H9 (cell line): ENCODE measurements around the gene SEC23A. TPM values are rescaled to one million over a fixed set of nuclear protein-coding genes. Genes with fewer than 3 reads are reported as not detected.

ENCODE experiments used
- DNase-seq: peaks from one replicate; pipeline ENCODE4 v3.0.0-alpha.2; 2017
- H2AFZ ChIP-seq: one replicate; pipeline ENCODE4 v1.6.1; 2013; ENCODE audit warnings: mild to moderate bottlenecking, low read length, control low read depth, moderate library complexity
- H2AK5ac ChIP-seq: 2 replicates; pipeline ENCODE4 v1.6.1; 2013; ENCODE audit warnings: low read length, control low read depth, mixed read lengths; ENCODE audit not compliant: insufficient read length
- H2BK120ac ChIP-seq: one replicate; pipeline ENCODE4 v1.6.1; 2013; ENCODE audit warnings: low read depth, mild to moderate bottlenecking, low read length, control low read depth, inconsistent platforms; ENCODE audit not compliant: poor library complexity, severe bottlenecking
- H2BK12ac ChIP-seq: 2 replicates; pipeline ENCODE4 v1.6.1; 2013; ENCODE audit warnings: low read length, control low read depth, mixed read lengths, low read depth; ENCODE audit not compliant: insufficient read length
- H2BK15ac ChIP-seq: 2 replicates; pipeline ENCODE4 v1.6.1; 2013; ENCODE audit warnings: low read depth, low read length, control low read depth
- H2BK20ac ChIP-seq: one replicate; pipeline ENCODE4 v1.6.1; 2013; ENCODE audit warnings: low read depth, mild to moderate bottlenecking, low read length, control low read depth, inconsistent platforms; ENCODE audit not compliant: poor library complexity, severe bottlenecking
- H2BK5ac ChIP-seq: 2 replicates; pipeline ENCODE4 v1.6.1; 2013; ENCODE audit warnings: low read length, control low read depth, mixed read lengths; ENCODE audit not compliant: insufficient read length
- H3K14ac ChIP-seq: 2 replicates; pipeline ENCODE4 v1.6.1; 2013; ENCODE audit warnings: low read length, control low read depth; ENCODE audit not compliant: insufficient read depth
- H3K18ac ChIP-seq: 2 replicates; pipeline ENCODE4 v1.6.1; 2013; ENCODE audit warnings: low read depth, mild to moderate bottlenecking, mixed read lengths, low read length, control low read depth; ENCODE audit not compliant: insufficient read length
- H3K23ac ChIP-seq: 2 replicates; pipeline ENCODE4 v1.6.1; 2013; ENCODE audit warnings: low read length, control low read depth, mixed read lengths, low read depth; ENCODE audit not compliant: insufficient read length
- H3K23me2 ChIP-seq: 2 replicates; pipeline ENCODE4 v1.6.1; 2013; ENCODE audit warnings: low read depth, mild to moderate bottlenecking, mixed read lengths, low read length, control low read depth; ENCODE audit not compliant: insufficient read length, poor library complexity, severe bottlenecking
- H3K27ac ChIP-seq: 2 replicates; pipeline ENCODE4 v1.5.1; 2013; ENCODE audit warnings: low read length, control low read depth, mixed read lengths, low read depth; ENCODE audit not compliant: insufficient read length
- H3K27me3 ChIP-seq: 2 replicates; pipeline ENCODE4 v1.6.1; 2013; ENCODE audit warnings: low read length, control low read depth, inconsistent platforms; ENCODE audit not compliant: insufficient read depth
- H3K4ac ChIP-seq: 2 replicates; pipeline ENCODE4 v1.6.1; 2013; ENCODE audit warnings: low read depth, mild to moderate bottlenecking, control low read depth, inconsistent platforms, low read length, moderate library complexity
- H3K4me1 ChIP-seq: 2 replicates; pipeline ENCODE4 v1.6.1; 2013; ENCODE audit warnings: low read length, control low read depth, inconsistent platforms; ENCODE audit not compliant: insufficient read depth
- H3K4me2 ChIP-seq: 2 replicates; pipeline ENCODE4 v1.6.1; 2013; ENCODE audit warnings: low read length, control low read depth, mixed read lengths; ENCODE audit not compliant: insufficient read length, insufficient read depth
- H3K56ac ChIP-seq: 2 replicates; pipeline ENCODE4 v1.6.1; 2013; ENCODE audit warnings: low read depth, mild to moderate bottlenecking, mixed read lengths, low read length, control low read depth; ENCODE audit not compliant: insufficient read length
- H3K79me1 ChIP-seq: 2 replicates; pipeline ENCODE4 v1.6.1; 2013; ENCODE audit warnings: low read depth, mild to moderate bottlenecking, moderate library complexity, low read length, control low read depth, inconsistent platforms; ENCODE audit not compliant: insufficient read depth, poor library complexity, severe bottlenecking
- H3K79me2 ChIP-seq: 2 replicates; pipeline ENCODE4 v1.6.1; 2013; ENCODE audit warnings: low read length, control low read depth, inconsistent platforms; ENCODE audit not compliant: insufficient read depth
- H3K9ac ChIP-seq: 2 replicates; pipeline ENCODE4 v1.6.1; 2013; ENCODE audit warnings: low read length, control low read depth, mixed read lengths; ENCODE audit not compliant: insufficient read length; ENCODE audit errors: extremely low read depth
- H3K9me3 ChIP-seq: one replicate; pipeline ENCODE4 v1.6.1; 2013; ENCODE audit warnings: low read depth, low read length, inconsistent platforms; ENCODE audit not compliant: control insufficient read depth
- H3T11ph ChIP-seq: one replicate; pipeline ENCODE4 v1.6.1; 2013; ENCODE audit warnings: mild to moderate bottlenecking, low read length, control low read depth, inconsistent platforms
- H4K20me1 ChIP-seq: one replicate; pipeline ENCODE4 v1.6.1; 2013; ENCODE audit not compliant: control insufficient read depth, insufficient read length, insufficient read depth
- H4K5ac ChIP-seq: 2 replicates; pipeline ENCODE4 v1.6.1; 2013; ENCODE audit warnings: low read depth, mild to moderate bottlenecking, mixed read lengths, low read length, control low read depth; ENCODE audit not compliant: insufficient read length
- H4K8ac ChIP-seq: replicated peaks from 2 replicates; pipeline ENCODE4 v1.6.1; 2013; ENCODE audit warnings: low read length, control low read depth, mixed read lengths, low read depth; ENCODE audit not compliant: insufficient read length
- H4K91ac ChIP-seq: 2 replicates; pipeline ENCODE4 v1.6.1; 2013; ENCODE audit warnings: low read depth, mild to moderate bottlenecking, moderate library complexity, mixed read lengths, low read length, control low read depth; ENCODE audit not compliant: insufficient read length
- H3K27ac Mint-ChIP-seq, 3 experiments: 2 replicates in 2 of 3; 3 replicates in 1 of 3; pipeline ENCODE4 v1.8.0; 2020 to 2021; ENCODE audit warnings: mixed read lengths in 3 of 3, mild to moderate bottlenecking in 1 of 3, moderate library complexity in 1 of 3
- H3K27me3 Mint-ChIP-seq: 2 replicates; pipeline ENCODE4 v1.8.0; 2021; ENCODE audit warnings: low read depth, mild to moderate bottlenecking, moderate library complexity, mixed read lengths
- H3K36me3 Mint-ChIP-seq, 3 experiments: 2 replicates in 2 of 3; 3 replicates in 1 of 3; pipeline ENCODE4 v1.8.0; 2020 to 2021; ENCODE audit warnings: low read depth in 3 of 3, mixed read lengths in 3 of 3; ENCODE audit not compliant: insufficient read depth in 1 of 3
- H3K4me1 Mint-ChIP-seq, 2 experiments: 2 replicates each; pipeline ENCODE4 v1.8.0; 2020; ENCODE audit warnings: mixed read lengths in 2 of 2
- H3K4me3 Mint-ChIP-seq, 2 experiments: 2 replicates in 1 of 2; 3 replicates in 1 of 2; pipeline ENCODE4 v1.8.0; 2020 to 2021; ENCODE audit warnings: mild to moderate bottlenecking in 2 of 2, mixed read lengths in 2 of 2, moderate library complexity in 1 of 2
- H3K9me3 Mint-ChIP-seq, 2 experiments: 2 replicates in 1 of 2; 3 replicates in 1 of 2; pipeline ENCODE4 v1.8.0; 2020; ENCODE audit warnings: mild to moderate bottlenecking in 2 of 2, mixed read lengths in 2 of 2, moderate library complexity in 1 of 2
- CTCF ChIP-seq: fragments of 200-600 bp; sonication (generic); conservative IDR thresholded peaks from 3 replicates; pipeline ENCODE4 v1.8.0; 2021; ENCODE audit warnings: antibody characterized with exemption, mild to moderate bottlenecking
- WGBS: extraction: QIAGEN DNeasy Blood & Tissue Kit; methylation state at CpG from one replicate; pipeline ENCODE4 v1.1.7; 2013; ENCODE audit warnings: missing lambda C conversion rate, low lambda C conversion rate, mixed read lengths; ENCODE audit not compliant: insufficient read length; ENCODE audit errors: extremely low coverage; 5-methylcytosine and 5-hydroxymethylcytosine counted together
- total RNA-seq: library from RNA; stranded (reverse); gene quantifications from 2 replicates; pipeline ENCODE4 v1.2.1, GENCODE V29; 2021

Gene SEC23A
- total RNA-seq, 1 experiment from 2014 or later, result 55.3 TPM

- Histone ChIP-seq H3K4me1 (no peaks in the 10 kb centered on the region), H2BK5ac (no peak overlapping the region), H3K56ac (no peak overlapping the region), H2AK5ac (no peak overlapping the region), H2BK12ac (no peak overlapping the region), H3K79me1 (no peaks in the 10 kb centered on the region), H3K27ac (no peak overlapping the region), H4K20me1 (no peaks in the 10 kb centered on the region), H4K8ac (no peak overlapping the region), H3K23me2 (no peaks in the 10 kb centered on the region), H3K23ac (no peak overlapping the region), H4K5ac (no peak overlapping the region), H3K18ac (no peak overlapping the region), H3T11ph (no peak overlapping the region), H3K14ac (no peak overlapping the region), H2BK15ac (no peak overlapping the region), H2AFZ (no peak overlapping the region), H3K79me2 (no peaks in the 10 kb centered on the region), H2BK20ac (no peak overlapping the region), H3K9ac (no peak overlapping the region), H3K4ac (no peak overlapping the region), H3K4me2 (no peak overlapping the region), H3K9me3 (no peaks in the 10 kb centered on the region), H3K27me3 (no peaks in the 10 kb centered on the region), H4K91ac (no peak overlapping the region), H2BK120ac (no peak overlapping the region)
- 0 out of 7 replicates have a peak overlapping the region, but pooled peaks of 1 of the 3 experiments have one; percentile 55 for H3K27ac Mint-ChIP-seq
- H3K36me3 Mint-ChIP-seq, result no peaks in the 10 kb centered on the region
- peaks cover 4% of the 10 kb centered on the region; the same call in 1 of the 2 replicates for H3K27me3 Mint-ChIP-seq
- WGBS, result no CpG with 5 or more reads among the region's 3 CpGs
- H3K4me1 Mint-ChIP-seq, result peaks cover 4 to 7% of the 10 kb centered on the region in 2 experiments; a peak in 3 of 4 replicates
- TF ChIP-seq CTCF, result no peak
- H3K9me3 Mint-ChIP-seq, result peaks cover 3 to 4% of the 10 kb centered on the region in 2 experiments; a peak in 3 of 5 replicates
- H3K4me3 Mint-ChIP-seq, result no peak overlapping the region
- DNase-seq, result no peak
Measured at GRCh38 chr14:38982278-38982677, 120.8 kb downstream of the SEC23A start.

Other genes starting within 250 kb of the SEC23A start
- 36.3 and 39.1 TPM in 2 replicates for gene GEMIN2, start 11.1 kb upstream of the SEC23A start, total RNA-seq
- 22.1 and 22.4 TPM in 2 replicates for gene TRAPPC6B, start 67.1 kb upstream of the SEC23A start, total RNA-seq
- 163 and 167 TPM in 2 replicates for gene PNN, start 72.0 kb upstream of the SEC23A start, total RNA-seq
- 15.0 and 15.3 TPM in 2 replicates for gene MIA2, start 130.7 kb upstream of the SEC23A start, total RNA-seq